GM12891 (cell line): Measurements from ENCODE around the gene TBC1D4.
"Not testable (repeated sequence)": the region's sequence is repeated elsewhere in the genome, so short reads cannot be mapped to it uniquely, and the experiment has no call there.

ENCODE experiments used
- DNase-seq: peaks from one replicate; pipeline ENCODE4 v3.0.0; 2011; ENCODE audit warnings: low spot score; ENCODE audit not compliant: insufficient read length
- FAIRE-seq: peaks from 2 replicates; lab custom pipeline; 2011; peaks lifted over from hg19 to GRCh38; lab: Jason Lieb, UNC
- PAX5 ChIP-seq: IDR thresholded peaks from 2 replicates; pipeline ENCODE4 v1.6.1; 2011; ENCODE audit warnings: low read length, moderate library complexity, mild to moderate bottlenecking; ENCODE audit not compliant: insufficient read depth, severe bottlenecking
- POLR2A ChIP-seq: IDR thresholded peaks from 2 replicates; pipeline ENCODE4 v1.6.1; 2011; ENCODE audit warnings: low read depth, low read length, control low read depth
- POLR2AphosphoS5 ChIP-seq: IDR thresholded peaks from 2 replicates; pipeline ENCODE4 v1.6.1; 2011; ENCODE audit warnings: low read depth, low read length, control low read depth
- POU2F2 ChIP-seq: IDR thresholded peaks from 2 replicates; pipeline ENCODE4 v1.6.1; 2011; ENCODE audit warnings: low read depth, mild to moderate bottlenecking, control low read depth, low read length, moderate library complexity
- SPI1 ChIP-seq: IDR thresholded peaks from 2 replicates; pipeline ENCODE4 v1.6.1; 2011; ENCODE audit warnings: low read depth, low read length, control low read depth
- TAF1 ChIP-seq: IDR thresholded peaks from 2 replicates; pipeline ENCODE4 v1.6.1; 2011; ENCODE audit warnings: low read depth, low read length, control low read depth

The TBC1D4 gene

GRCh38 chr13:75264611-75265010 is 217.4 kb downstream of the TBC1D4 start:
- TF ChIP-seq PAX5 (no peak), TAF1 (no peak), POU2F2 (no peak), SPI1 (no peak), POLR2AphosphoS5 (no peak), POLR2A (no peak)
- FAIRE-seq, result no peak

DNA sequence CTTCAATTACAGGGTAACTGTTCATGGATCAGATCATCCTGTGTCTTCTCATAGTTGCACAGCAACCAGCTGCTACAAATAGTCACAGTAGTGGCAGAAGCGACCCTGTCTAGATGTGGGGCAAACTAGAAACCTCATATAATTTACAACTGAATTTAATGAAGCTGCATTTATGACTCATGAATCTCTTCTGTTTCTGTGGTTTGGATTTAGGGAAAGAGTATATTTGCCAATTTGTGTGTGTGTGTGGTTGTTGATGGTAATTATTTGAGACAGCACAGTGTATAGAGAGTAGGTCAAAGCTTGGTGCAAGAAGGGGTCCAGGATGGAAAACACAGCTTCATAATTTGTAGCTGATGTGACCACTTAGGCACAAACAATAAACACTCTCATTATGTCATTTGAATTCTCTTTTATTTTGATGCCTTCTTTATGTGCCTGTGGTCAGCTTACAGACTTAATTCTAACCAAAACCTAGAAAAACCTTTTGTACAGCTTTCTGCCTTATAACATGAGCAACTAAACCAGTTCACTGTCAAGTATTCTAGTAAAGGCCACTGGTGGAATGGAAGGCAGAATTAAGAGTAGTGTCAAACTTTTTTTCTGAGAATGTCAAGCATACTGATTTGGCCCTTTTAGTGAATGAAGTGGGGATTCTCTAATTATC is 218.1 kb downstream of the TBC1D4 start:
- no peak for DNase-seq
- TF ChIP-seq PAX5 (no peak), POLR2A (no peak), POU2F2 (no peak), TAF1 (no peak), SPI1 (no peak), POLR2AphosphoS5 (no peak)
- no peak for FAIRE-seq

More at GRCh38 chr13:75264611-75265010, 217.4 kb downstream of the TBC1D4 start:
- DNase-seq, result no peak

DNA sequence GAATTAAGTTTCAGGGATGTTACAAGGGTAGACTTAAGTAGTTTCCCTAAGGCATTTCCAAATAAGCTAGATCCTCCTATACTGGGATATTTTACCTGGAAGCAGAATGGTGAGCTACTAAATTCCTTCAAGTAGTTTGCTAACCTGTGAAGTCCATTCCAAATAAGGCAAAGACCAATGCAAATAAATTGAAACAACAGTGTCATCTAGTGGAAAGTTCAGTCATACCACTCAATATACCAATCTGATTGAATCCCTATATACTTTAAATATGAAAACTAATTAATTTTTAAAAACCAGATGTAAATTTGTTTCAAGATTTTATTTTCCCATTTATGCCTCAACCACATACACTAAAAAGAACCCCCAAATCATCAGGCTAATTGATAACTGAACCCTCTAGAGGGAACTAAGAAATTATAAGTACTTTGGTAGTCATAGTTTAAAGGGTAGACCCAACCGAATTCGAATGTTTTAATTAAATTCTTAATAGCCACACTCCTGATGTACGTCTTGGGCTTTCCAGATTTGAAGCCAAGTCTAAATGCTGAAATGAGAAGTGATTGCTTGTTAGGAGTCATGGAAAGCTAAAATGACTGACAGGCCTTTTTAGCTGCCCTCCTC is 223.7 kb downstream of the TBC1D4 start:
- TF ChIP-seq TAF1 (no peak), POLR2AphosphoS5 (no peak), PAX5 (no peak), POLR2A (no peak), SPI1 (no peak)
- FAIRE-seq, result no peak
- DNase-seq, result no peak

- no peak for TF ChIP-seq POLR2AphosphoS5
- no peak for TF ChIP-seq PAX5
- no peak for TF ChIP-seq SPI1
- no peak for TF ChIP-seq TAF1
- TF ChIP-seq POLR2A, result no peak
- no peak for TF ChIP-seq POU2F2
- DNase-seq, result no peak
- no peak for FAIRE-seq
These were observed 225.0 kb downstream of the TBC1D4 start for GRCh38 chr13:75256922-75257321.

GRCh38 chr13:75255653-75256052 is 226.3 kb downstream of the TBC1D4 start:
- TF ChIP-seq POLR2AphosphoS5, result no peak
- TF ChIP-seq TAF1, result no peak
- no peak for TF ChIP-seq POLR2A
- TF ChIP-seq PAX5, result no peak
- FAIRE-seq (no peak), DNase-seq (no peak)

DNA sequence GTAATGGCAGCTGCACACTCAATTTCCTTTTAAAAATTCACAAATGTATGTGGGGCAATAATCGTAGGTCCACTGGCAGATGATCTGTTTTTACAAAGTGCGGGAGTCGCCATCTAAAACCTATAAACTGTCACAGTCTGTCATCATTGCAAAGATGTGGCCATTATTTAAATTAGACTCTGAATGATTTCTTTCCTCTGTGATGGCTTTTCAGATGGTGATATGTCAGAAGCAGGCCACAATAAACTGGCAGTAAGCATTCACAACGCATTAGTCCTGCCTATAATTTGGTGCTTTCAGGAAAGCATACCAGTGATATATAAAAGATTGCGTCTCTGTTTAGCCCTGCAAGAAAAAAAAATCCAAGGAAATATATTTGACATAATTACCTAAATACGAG is 226.8 kb downstream of the TBC1D4 start:
- no peak for FAIRE-seq
- no peak for TF ChIP-seq POLR2AphosphoS5
- TF ChIP-seq TAF1, result no peak
- no peak for TF ChIP-seq SPI1
- no peak for TF ChIP-seq PAX5
- no peak for TF ChIP-seq POLR2A
- no peak for TF ChIP-seq POU2F2
- DNase-seq, result no peak

- DNase-seq (no peak), FAIRE-seq (no peak)
- TF ChIP-seq TAF1 (no peak), SPI1 (no peak), POLR2AphosphoS5 (no peak), PAX5 (no peak), POLR2A (no peak), POU2F2 (no peak)
These were observed 230.8 kb downstream of the TBC1D4 start for GRCh38 chr13:75251188-75251587.

DNA sequence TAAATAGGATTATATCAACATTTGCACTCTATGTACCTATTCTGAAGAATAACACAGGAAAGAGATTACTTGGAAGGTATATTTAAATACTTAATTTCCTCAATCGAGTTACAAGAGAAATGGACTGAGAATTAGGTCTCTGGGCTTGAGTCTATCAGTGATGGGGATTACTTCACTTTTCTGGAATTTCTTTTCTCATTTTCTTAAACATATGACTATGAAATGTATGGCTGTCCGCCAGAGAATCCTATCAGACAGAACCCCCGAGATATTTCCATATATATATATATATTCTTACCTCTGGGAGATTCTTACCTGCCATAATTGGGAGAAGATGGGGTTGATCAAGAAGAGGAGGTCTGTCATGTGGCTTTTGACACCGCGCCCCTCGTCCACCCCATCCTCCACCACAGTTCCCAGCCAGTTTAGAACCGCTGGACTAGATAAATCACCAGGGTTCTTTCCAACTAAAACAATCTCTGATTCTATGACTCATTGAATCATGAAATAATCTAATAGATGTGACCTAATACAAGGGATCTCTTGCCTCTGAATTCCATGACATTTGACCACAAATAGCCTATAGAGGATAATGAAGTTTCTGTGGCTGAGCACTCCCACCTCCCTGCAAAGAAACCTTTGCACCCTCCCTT is 231.3 kb downstream of the TBC1D4 start:
- TF ChIP-seq TAF1 (no peak), SPI1 (no peak), POU2F2 (no peak), POLR2A (no peak), POLR2AphosphoS5 (no peak)

GRCh38 chr13:75245578-75245977 is 236.4 kb downstream of the TBC1D4 start:
- FAIRE-seq, DNase-seq: not testable (repeated sequence)

More for the DNA sequence above, 231.3 kb downstream of the TBC1D4 start:
- DNase-seq, result no peak
- FAIRE-seq, result no peak

- FAIRE-seq, DNase-seq: not testable (repeated sequence)
These were observed 241.7 kb downstream of the TBC1D4 start for GRCh38 chr13:75240240-75240639.
